Liver (tissue), 3 donors: Measurements from ENCODE around the gene LIPJ.

ENCODE experiments used
- ATF3 ChIP-seq: IDR thresholded peaks from 2 replicates; pipeline ENCODE4 v1.6.1; 2016; ENCODE audit warnings: antibody characterized with exemption
- CTCF ChIP-seq: fragments of 150-350 bp; IDR thresholded peaks from 2 replicates; pipeline ENCODE4 v1.5.1; 2017; ENCODE audit warnings: improper control_type of control experiment, low read depth, low read length; ENCODE audit not compliant: missing input control
- EGR1 ChIP-seq, 2 donors: IDR thresholded peaks; 2 replicates each; pipeline ENCODE4 v1.6.1; 2016 to 2018; ENCODE audit warnings: antibody characterized with exemption in 2 of 2, low read depth in 2 of 2
- FOXA1 ChIP-seq: IDR thresholded peaks from 2 replicates; pipeline ENCODE4 v1.6.1; 2016; ENCODE audit warnings: antibody characterized with exemption
- JUND ChIP-seq, 2 donors: IDR thresholded peaks; 2 replicates each; pipeline ENCODE4 v1.6.1; 2016; ENCODE audit warnings: antibody characterized with exemption in 2 of 2
- MAX ChIP-seq: IDR thresholded peaks from 2 replicates; pipeline ENCODE4 v1.6.1; 2016; ENCODE audit warnings: antibody characterized with exemption
- RAD21 ChIP-seq, 2 donors: IDR thresholded peaks; 2 replicates each; pipeline ENCODE4 v1.6.1; 2016; ENCODE audit warnings: antibody characterized with exemption in 2 of 2, mild to moderate bottlenecking in 2 of 2
- REST ChIP-seq: IDR thresholded peaks from 2 replicates; pipeline ENCODE4 v1.6.1; 2016; ENCODE audit warnings: antibody characterized with exemption, mild to moderate bottlenecking
- YY1 ChIP-seq: IDR thresholded peaks from 2 replicates; pipeline ENCODE4 v1.6.1; 2016; ENCODE audit warnings: antibody characterized with exemption, mild to moderate bottlenecking
- ZBTB33 ChIP-seq: IDR thresholded peaks from 2 replicates; pipeline ENCODE4 v1.6.1; 2016; ENCODE audit warnings: antibody characterized with exemption
- donor health status: healthy.
- donor health status: healthy.

- no peak for TF ChIP-seq CTCF
- no peak for TF ChIP-seq YY1
- no peak for TF ChIP-seq MAX
- no peak for TF ChIP-seq EGR1 (IDR thresholded peaks at IDR 0.05; ENCODE audit: low read depth in 2 of 2)
- TF ChIP-seq RAD21 (IDR thresholded peaks at IDR 0.05) = no peak
- TF ChIP-seq REST = no peak
- no peak for TF ChIP-seq JUND (IDR thresholded peaks at IDR 0.05)
- no peak for TF ChIP-seq ZBTB33
- TF ChIP-seq ATF3 = no peak
- no peak for TF ChIP-seq FOXA1
Observed at GRCh38 chr10:88544140-88544870, 42.3 kb upstream of the LIPJ start.
